Measurements from ENCODE around the gene WDR47.

GRCh38 chr1:109079240-109079622 lies 37.3 kb upstream of the WDR47 start:
- no peak for TF ChIP-seq CTCF (IDR thresholded peaks at IDR 0.05; ENCODE audit: low read length)
- no peak for TF ChIP-seq EZH2 (IDR thresholded peaks at IDR 0.05; ENCODE audit: borderline replicate concordance, low read length)

All from OCI-LY1 (cell line).